Lower leg skin (tissue), 3 donors: ENCODE data around the gene TIGD1.

ENCODE experiments used
- CTCF ChIP-seq, 3 donors: fragments of 450-650 bp; IDR thresholded peaks; one replicate each; pipeline ENCODE4 v1.5.1; 2016; ENCODE audit warnings: antibody characterized with exemption in 3 of 3, mild to moderate bottlenecking in 3 of 3, moderate library complexity in 2 of 3
- POLR2A ChIP-seq, 2 donors: fragments of 450-650 bp; IDR thresholded peaks; one replicate each; pipeline ENCODE4 v1.6.1; 2016 to 2017; ENCODE audit warnings: antibody characterized with exemption in 2 of 2, mild to moderate bottlenecking in 1 of 2, moderate library complexity in 1 of 2

DNA sequence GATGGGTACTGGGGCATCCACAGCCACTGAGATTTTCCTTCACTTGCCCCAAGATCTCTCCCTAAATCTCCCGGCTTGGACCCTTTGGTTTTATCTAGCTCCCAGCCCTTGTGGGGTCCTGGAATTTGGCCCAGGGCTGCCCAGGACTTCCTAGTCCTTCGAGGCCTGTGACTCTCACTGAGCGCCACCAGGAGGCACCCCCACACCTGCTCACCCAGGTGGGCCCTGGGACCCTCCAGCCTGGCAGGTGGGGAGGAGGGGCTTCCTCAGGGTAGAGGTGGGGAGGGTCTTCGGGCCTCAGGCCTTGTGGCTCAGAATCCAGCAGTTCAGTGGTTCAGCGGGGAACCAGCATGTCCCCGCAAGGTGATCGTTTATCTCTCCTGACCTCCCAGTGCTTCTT, 42.1 kb downstream of the TIGD1 start:
- TF ChIP-seq CTCF (IDR thresholded peaks at IDR 0.05) (no peak), POLR2A (IDR thresholded peaks at IDR 0.05) (no peak)
